AG04449 (cell line): Measurements from ENCODE around the gene SERPINA7.

Experiments used
- CTCF ChIA-PET: fragments of 350-600 bp; formaldehyde crosslinking; extraction: SDS; loops from one replicate; lab custom pipeline; 2021; ENCODE audit warnings: antibody characterized with exemption; lab: Yijun Ruan, JAX
- POLR2A ChIA-PET: fragments of 400-600, 350-600 bp; formaldehyde crosslinking; extraction: SDS; loops from one replicate; lab custom pipeline; 2020; ENCODE audit warnings: antibody characterized with exemption, inconsistent platforms; lab: Yijun Ruan, JAX
- DNase-seq: peaks from one replicate; pipeline ENCODE4 v3.0.0-alpha.2; 2010; ENCODE audit warnings: low read depth, low spot score
- H3K4me3 ChIP-seq: 2 replicates; pipeline ENCODE4 v1.5.1; 2011; ENCODE audit warnings: low read depth, mild to moderate bottlenecking, control low read depth, low read length
- CTCF ChIP-seq: IDR thresholded peaks from one replicate; pipeline ENCODE4 v1.5.1; 2011; ENCODE audit warnings: mild to moderate bottlenecking, moderate library complexity, low read length, control low read depth, inconsistent platforms; ENCODE audit not compliant: insufficient read depth; ENCODE audit errors: missing control alignments

The SERPINA7 gene, protein sequence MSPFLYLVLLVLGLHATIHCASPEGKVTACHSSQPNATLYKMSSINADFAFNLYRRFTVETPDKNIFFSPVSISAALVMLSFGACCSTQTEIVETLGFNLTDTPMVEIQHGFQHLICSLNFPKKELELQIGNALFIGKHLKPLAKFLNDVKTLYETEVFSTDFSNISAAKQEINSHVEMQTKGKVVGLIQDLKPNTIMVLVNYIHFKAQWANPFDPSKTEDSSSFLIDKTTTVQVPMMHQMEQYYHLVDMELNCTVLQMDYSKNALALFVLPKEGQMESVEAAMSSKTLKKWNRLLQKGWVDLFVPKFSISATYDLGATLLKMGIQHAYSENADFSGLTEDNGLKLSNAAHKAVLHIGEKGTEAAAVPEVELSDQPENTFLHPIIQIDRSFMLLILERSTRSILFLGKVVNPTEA

GRCh38 chrX:106038625-106039024 is at the start of gene SERPINA7:
Gene SERPINA7, minus strand, starts transcription at chrX:106038727. Its CDS starts 1,669 bp downstream, at chrX:106037058.
- H3K4me3 ChIP-seq, result no peak within 1 kb of the TSS
- POLR2A ChIA-PET, result no interaction called here
- TF ChIP-seq CTCF, result no peak
- CTCF ChIA-PET, result no interaction called here
- no peak for DNase-seq

DNA sequence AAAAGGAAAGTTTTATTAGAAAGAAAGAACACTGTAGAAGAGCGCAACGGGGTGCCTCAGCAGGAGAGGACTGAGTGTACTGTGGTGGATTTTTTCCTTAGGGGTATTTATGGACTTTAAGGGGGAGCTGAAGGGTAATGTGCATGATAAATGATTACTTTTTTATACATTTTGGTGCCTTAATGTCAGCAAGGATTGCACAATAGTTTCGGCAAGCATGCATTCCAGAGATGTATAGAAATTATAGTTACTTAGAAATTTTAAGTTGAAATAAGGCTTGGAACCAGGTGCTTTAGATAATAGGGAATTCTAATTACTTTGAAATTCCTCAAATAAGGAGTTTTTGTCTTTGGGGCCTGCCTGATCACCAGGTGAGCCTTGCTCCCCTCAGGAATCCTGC is 30.5 kb upstream of the SERPINA7 start:
- ChIA-PET POLR2A (no interaction called here), CTCF (no interaction called here)
- DNase-seq, result no peak
- no peak overlapping the region for H3K4me3 ChIP-seq
- TF ChIP-seq CTCF, result no peak

DNA sequence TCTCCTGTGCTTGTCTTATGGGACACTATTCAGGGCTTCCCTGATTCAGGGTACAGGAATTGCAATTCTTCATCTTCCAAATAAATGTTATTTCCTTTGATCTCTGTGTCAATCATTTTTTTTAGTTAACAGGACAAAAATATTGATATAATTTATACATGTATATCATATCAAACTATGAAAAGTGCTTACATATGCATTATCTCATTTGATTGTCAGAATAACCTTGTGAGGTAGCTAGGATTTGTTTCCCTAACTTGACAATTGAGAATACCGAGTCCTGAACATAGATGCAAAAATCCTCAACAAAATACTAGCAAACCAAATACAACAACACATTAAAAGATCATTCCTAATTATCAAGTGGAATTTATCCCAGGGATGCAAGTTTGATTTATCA is 11.5 kb upstream of the SERPINA7 start:
- ChIA-PET POLR2A (no interaction called here), CTCF (no interaction called here)

GRCh38 chrX:106042296-106042695 is 3.8 kb upstream of the SERPINA7 start:
- ChIA-PET POLR2A (no interaction called here), CTCF (no interaction called here)
- TF ChIP-seq CTCF, result no peak
- H3K4me3 ChIP-seq, result no peak overlapping the region
- no peak for DNase-seq

More for the DNA sequence above, 11.5 kb upstream of the SERPINA7 start:
- no peak overlapping the region for H3K4me3 ChIP-seq
- DNase-seq, result no peak
- no peak for TF ChIP-seq CTCF

- POLR2A ChIA-PET, result no interaction called here
- DNase-seq, result no peak
- CTCF ChIA-PET, result no interaction called here
- no peak for TF ChIP-seq CTCF
- H3K4me3 ChIP-seq, result no peak overlapping the region
These were observed 2.3 kb upstream of the SERPINA7 start for GRCh38 chrX:106040861-106041260.

DNA sequence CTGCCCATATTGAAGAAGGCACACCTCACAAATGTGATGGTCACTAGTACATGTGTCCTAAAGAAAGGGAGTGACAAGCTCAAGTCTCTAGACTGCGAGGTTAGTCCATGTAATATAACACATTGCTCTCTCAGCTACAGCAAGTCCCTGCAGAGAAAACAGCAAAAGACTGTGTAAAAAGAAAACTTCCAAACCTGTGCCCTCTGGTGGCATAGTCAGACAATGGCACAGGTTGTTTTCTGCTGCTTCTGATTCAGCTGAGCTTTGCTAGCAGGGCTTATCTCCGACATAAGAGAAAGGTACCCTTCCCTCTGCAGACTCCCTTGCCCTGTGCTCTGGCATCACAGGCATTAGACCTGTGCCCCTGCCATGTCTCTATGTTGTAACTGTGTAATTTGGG is 1.4 kb upstream of the SERPINA7 start:
- CTCF ChIA-PET, result no interaction called here
- POLR2A ChIA-PET, result no interaction called here
- no peak overlapping the region for H3K4me3 ChIP-seq
- TF ChIP-seq CTCF, result no peak
- DNase-seq, result no peak
